Astrocyte (in vitro differentiated cells and primary cell): Measurements from ENCODE around the gene OASL.

Experiments used
- EZH2 ChIP-seq: IDR thresholded peaks from 2 replicates; pipeline ENCODE4 v1.6.1; 2012; ENCODE audit warnings: mild to moderate bottlenecking, low read length, inconsistent platforms; ENCODE audit not compliant: insufficient read depth
- TF ChIP-seq, protein P1 (sequence below): IDR thresholded peaks from 2 replicates; pipeline ENCODE4 v1.5.1; 2011; ENCODE audit warnings: low read depth, mild to moderate bottlenecking, inconsistent platforms, low read length, moderate library complexity; ENCODE audit not compliant: insufficient read depth

DNA sequence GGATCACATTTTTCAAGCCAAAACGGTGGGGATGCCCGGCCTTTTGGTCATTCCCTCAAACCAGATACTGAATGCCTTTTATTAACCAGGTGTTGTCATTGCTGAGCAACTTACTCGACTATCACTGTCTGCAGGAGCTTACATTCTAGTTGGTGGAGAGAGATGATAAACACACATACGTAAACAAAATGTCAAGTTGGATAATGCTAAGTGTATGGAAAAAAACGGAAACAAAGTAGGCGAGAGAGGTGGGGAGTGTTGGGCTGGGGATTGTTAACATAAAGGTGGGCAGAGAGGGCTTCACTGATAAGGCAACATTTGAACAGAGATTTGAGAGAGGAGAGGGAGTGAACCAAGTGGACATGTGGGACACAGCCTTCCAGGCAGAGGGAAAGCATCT lies 27.2 kb downstream of the OASL start:
- TF ChIP-seq, protein P1, sequence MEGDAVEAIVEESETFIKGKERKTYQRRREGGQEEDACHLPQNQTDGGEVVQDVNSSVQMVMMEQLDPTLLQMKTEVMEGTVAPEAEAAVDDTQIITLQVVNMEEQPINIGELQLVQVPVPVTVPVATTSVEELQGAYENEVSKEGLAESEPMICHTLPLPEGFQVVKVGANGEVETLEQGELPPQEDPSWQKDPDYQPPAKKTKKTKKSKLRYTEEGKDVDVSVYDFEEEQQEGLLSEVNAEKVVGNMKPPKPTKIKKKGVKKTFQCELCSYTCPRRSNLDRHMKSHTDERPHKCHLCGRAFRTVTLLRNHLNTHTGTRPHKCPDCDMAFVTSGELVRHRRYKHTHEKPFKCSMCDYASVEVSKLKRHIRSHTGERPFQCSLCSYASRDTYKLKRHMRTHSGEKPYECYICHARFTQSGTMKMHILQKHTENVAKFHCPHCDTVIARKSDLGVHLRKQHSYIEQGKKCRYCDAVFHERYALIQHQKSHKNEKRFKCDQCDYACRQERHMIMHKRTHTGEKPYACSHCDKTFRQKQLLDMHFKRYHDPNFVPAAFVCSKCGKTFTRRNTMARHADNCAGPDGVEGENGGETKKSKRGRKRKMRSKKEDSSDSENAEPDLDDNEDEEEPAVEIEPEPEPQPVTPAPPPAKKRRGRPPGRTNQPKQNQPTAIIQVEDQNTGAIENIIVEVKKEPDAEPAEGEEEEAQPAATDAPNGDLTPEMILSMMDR, result no peak
- TF ChIP-seq EZH2, result no peak
